ELR (cell line): ENCODE data around the gene RGL2.
"Not testable (repeated sequence)": the region's sequence is repeated elsewhere in the genome, so short reads cannot be mapped to it uniquely, and the experiment has no call there.

Source experiments
- DNase-seq: peaks from one replicate; pipeline ENCODE4 v3.0.0-alpha.2; 2015; ENCODE audit warnings: low read depth

The RGL2 gene, protein sequence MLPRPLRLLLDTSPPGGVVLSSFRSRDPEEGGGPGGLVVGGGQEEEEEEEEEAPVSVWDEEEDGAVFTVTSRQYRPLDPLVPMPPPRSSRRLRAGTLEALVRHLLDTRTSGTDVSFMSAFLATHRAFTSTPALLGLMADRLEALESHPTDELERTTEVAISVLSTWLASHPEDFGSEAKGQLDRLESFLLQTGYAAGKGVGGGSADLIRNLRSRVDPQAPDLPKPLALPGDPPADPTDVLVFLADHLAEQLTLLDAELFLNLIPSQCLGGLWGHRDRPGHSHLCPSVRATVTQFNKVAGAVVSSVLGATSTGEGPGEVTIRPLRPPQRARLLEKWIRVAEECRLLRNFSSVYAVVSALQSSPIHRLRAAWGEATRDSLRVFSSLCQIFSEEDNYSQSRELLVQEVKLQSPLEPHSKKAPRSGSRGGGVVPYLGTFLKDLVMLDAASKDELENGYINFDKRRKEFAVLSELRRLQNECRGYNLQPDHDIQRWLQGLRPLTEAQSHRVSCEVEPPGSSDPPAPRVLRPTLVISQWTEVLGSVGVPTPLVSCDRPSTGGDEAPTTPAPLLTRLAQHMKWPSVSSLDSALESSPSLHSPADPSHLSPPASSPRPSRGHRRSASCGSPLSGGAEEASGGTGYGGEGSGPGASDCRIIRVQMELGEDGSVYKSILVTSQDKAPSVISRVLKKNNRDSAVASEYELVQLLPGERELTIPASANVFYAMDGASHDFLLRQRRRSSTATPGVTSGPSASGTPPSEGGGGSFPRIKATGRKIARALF

GRCh38 chr6:33298773-33299236 lies at the start of gene RGL2:
TSS of gene RGL2 (minus strand) at chr6:33298942. CDS start at chr6:33298610, 332 bp downstream.
- peak; percentile 68 for DNase-seq

GRCh38 chr6:33347816-33348215 lies 49.1 kb upstream of the RGL2 start:
- no peak for DNase-seq

GRCh38 chr6:33346972-33347371 lies 48.2 kb upstream of the RGL2 start:
- DNase-seq = peak; percentile 66

- peak; percentile 85 for DNase-seq
Observed at GRCh38 chr6:33344701-33345697, 46.3 kb upstream of the RGL2 start.

- DNase-seq = no peak
Observed at GRCh38 chr6:33343953-33344611, 45.3 kb upstream of the RGL2 start.

- not testable (repeated sequence) for DNase-seq
Observed at GRCh38 chr6:33343606-33343952, 44.8 kb upstream of the RGL2 start.

- no peak for DNase-seq
Observed at GRCh38 chr6:33339193-33339592, 40.5 kb upstream of the RGL2 start.

DNA sequence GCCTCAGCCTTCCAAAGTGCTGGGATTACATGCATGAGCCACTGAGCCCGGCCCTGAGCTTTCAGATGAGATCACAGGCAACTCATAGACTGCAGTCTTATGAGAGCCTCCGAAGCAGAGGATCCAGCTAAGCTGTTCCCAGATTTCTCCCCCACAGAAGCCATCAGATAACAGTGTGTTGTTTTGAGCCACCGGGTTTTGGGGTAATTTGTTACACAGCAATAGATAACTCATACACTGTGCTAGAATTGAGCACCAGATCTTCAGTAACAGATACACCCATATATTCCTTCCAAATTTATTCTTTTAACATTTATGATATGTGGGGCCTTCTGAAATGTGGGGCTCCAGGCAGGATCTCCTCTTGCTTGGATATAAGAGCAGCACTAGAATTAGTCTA lies 37.8 kb upstream of the RGL2 start:
- no peak for DNase-seq

DNA sequence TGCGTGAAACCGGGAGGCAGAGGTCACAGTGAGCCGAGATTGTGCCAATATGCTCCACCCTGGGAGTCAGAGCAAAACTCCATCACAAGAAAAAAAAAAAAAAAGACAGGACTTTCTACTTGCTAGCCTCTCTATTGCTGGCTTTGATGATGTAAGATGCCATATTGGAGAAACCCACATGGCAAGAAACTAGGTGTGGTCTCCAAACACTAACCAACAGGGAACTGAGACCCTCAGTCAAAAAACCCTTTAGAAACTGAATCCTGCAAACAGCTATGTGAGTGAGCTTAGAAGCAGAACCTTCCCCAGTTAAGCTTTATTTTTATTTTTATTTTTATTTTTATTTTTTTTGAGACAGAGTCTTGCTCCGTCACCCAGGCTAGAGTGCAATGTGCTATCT lies 37.2 kb upstream of the RGL2 start:
- DNase-seq = no peak

GRCh38 chr6:33333666-33334065 lies 34.9 kb upstream of the RGL2 start:
- DNase-seq = no peak

DNA sequence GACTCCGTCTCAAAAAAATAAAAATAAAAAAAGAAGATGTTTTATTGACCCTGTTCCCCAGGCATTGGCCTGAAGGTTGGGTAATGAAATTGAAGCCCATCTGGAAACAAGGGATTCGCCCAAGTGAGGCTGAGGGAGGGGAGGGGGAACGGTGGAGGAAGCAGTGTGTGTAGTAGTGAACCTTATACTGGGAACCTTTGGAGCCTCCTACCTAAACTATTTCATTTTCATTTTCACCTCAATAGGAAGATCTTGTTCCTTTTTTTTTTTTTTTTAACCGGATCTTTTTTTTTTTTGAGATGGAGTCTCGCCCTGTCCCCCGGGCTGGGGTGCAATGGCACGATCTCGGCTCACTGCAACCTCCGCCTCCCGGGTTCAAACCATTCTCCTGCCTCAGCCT lies 32.0 kb upstream of the RGL2 start:
- DNase-seq = no peak

- DNase-seq = peak; percentile 27
Observed at GRCh38 chr6:33329058-33329457, 30.3 kb upstream of the RGL2 start.

DNA sequence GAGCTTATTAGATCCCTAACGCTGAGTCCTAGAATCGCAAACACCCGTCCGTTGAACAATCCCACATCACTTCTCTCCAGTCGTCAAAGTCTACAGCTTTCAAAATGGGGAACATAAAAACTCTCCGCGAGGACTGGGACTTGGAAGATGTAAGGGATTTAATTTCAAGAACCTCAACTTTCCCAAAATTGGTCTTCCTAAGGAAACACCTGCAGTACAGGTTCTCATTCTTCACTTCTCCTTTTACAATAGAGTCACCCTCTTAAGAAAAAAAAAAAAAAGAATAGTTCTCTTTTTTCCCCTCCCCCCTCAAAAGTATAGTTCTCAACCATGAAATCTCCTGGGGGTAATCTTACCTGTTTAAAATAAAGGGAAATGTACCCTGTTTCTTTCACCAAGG lies 25.4 kb upstream of the RGL2 start:
- no peak for DNase-seq

GRCh38 chr6:33323623-33323948 lies 24.8 kb upstream of the RGL2 start:
- no peak for DNase-seq

DNA sequence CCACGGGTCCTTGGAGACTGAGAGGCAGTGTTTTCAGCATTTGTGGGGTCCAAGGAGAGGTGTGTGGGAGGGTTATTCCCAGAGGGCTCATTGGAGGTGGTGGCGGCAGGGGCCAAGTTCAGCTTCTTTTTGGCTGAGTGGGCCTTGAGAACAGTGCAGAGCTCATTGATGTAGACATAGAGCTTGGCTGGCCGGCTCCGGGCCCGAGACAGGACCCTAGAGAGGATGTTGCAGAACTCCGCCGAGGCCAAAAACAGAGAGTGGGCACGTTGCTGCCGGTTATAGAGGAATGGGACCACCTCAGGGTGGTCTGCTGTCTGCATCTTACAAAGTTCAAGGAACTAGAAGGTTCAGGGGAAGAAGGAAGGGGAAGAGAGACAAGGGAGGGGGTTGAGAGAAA lies 22.5 kb upstream of the RGL2 start:
- no peak for DNase-seq

DNA sequence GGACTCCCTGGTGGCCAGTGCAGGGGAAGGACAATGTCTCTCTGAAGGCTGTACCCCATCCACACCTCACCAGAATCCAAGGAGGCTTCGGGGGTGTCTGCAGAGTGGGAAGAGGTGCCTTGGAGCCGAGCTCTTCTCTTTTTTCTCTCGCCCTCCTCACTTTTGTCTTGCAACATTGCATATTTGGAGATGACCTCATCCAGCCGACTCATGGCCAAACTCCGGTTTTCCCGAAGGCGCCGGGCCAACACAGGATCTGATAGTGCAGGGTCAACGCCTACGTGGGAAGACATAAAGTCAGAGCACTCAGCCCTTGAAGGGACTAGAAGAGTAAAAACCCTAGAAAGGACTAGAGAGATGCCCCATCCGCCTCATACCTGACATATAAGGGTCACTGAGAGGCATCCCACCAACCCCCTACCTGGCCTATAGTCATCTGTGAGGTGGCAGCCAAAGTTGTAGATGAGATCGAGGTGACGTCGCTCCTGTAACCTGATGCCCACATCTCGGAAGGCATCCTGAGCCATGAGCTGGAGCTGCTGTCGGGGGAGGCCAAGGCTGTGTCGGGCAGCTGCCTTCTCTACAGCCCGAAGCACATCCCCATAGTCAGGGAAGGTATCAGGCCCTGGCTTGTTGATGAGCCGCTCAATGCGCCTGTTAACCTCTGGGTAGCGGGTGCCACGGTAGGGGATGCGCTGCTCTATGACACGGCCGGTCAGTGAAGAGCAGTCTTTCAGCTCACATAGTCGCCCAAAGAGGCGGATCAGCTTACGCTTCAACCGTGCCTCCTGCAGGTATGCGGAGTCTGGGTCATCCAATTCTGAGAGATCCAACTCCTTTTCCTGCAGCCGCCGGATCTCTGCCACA lies 21.8 kb upstream of the RGL2 start:
- peak; percentile 97 for DNase-seq

DNA sequence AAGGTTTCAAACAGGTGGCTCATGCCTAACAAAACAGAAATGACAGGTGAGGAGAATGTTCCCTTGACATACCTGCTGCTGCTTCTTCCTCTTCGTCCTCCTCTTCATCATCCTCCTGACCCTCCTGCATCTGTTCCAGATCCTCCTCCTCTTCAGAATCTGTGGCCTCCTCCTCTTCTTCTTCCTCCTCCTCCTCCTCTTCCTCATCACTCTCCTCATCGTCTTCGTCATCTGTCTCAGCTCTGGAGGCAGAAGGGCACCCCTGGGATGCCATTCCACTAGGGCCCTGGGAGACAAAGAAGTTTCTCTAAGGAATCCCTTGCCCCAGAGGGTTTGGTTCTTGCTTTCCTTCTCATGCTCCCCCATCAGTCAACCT lies 21.2 kb upstream of the RGL2 start:
- no peak for DNase-seq

DNA sequence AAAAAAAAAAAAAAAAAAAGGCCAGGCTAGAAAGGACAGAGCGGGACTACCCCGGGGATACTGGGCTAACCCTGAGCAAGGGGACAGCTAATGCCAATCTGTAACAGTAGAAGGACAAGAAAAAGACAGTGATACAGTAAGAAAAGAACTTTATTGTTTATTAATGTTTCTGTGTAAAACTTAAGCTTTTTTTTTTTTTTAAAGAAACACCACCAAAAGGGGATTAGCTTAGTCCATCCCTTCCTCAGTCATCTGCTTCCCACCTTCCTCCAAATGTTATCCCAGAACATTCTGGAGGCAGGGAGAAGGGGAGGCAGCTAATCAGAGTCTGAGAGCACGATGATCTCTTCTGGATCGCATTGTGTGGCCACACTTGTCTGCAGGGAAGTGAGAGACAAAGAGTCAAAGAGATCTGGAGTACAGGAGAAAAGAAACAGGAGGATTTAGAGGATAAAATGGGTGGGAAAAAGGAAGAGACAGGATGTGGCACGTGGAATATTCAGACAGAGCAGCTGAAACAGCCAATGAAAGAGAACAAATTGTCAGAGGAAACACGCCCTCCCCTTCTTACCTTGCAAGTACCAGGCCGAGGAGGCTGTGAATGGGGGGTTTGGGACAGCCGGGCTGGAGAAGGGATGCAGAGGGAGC lies 19.8 kb upstream of the RGL2 start:
- no peak for DNase-seq

DNA sequence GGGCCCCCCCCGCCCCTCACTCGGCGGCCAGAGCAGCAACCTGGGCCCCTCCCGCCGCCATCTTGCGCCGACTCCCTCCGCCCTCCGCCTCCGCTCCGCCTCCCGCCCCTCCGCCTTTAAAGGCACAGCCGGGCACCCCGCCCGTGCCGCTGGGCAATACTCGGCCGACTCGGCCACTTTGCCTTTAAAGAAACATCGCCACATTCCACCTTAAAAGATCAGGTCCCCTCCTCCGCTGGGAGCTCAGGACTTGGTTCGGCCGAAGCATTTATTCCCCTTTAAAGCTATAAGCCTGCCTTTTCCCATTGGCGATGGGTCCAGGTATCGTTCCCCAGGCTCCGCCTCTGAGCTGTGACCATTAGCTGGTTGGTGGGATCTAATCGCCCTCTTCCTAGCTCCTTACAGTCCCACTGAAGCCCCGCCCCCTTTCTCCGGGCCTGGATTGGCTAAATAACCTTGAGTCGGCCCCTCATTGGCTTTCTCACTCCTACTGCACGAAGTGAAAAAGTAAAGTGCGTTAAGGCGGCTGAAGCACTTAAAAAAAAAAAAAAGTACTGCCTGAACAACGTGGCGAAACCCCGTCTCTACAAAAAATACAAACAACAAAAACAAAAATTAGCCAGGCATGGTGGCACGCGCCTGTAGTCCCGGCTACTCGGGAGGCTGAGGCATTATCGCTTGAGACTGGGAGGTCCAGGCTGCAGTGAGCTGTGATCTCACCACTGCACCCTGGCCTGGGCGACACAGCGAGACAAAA lies 19.1 kb upstream of the RGL2 start, which contains the start of gene ZBTB22:
Gene ZBTB22, minus strand, starts transcription at position 76 of the 757 bp plus-strand sequence. CDS start 828 bp downstream, outside the sequence.
- peak; percentile 100 for DNase-seq

- no peak for DNase-seq
Observed at GRCh38 chr6:33317419-33317668, 18.6 kb upstream of the RGL2 start.
